ENCODE measurements around the gene DIP2C.

DIP2C gene

GRCh38 chr10:531541-531940 is 157.9 kb downstream of the DIP2C start:
- H3K4me1 ChIP-seq (ENCODE audit: control insufficient read depth, insufficient read depth, low read length): peaks cover 11% of the 10 kb centered on the region

DNA sequence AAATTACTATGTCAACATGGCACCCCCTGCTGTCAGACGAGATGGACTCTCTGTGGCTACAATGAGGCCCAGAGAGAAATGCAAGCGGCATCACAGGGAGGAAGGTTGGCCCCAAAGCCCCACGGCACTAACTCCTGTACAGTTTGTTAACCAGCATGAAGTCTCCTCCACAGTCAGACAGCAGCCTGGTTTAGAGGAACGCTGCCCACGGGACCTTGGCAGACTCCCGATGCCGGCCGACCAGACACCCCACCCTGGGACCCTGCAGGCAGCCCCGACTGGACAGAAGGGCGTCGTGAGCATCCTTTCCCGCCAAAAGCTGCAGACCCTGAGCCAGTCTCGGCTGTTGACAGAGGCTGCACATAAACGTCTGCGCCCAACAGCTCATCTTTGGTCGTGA is 158.8 kb downstream of the DIP2C start:
- Histone ChIP-seq H3K27ac (ENCODE audit: low read length) (no peak overlapping the region), H3K36me3 (ENCODE audit: control insufficient read depth in 2 of 2, insufficient read depth in 2 of 2, low read length in 2 of 2) (peaks cover 0 to 2% of the 10 kb centered on the region in 2 donors), H3K4me1 (ENCODE audit: control insufficient read depth, insufficient read depth, low read length) (peaks cover 8% of the 10 kb centered on the region), H3K9ac (ENCODE audit: low read length in 2 of 2) (no peak overlapping the region), H3K27me3 (ENCODE audit: control insufficient read depth in 1 of 2, insufficient read depth in 2 of 2, low read length in 2 of 2) (no peaks in the 10 kb centered on the region), H3K4me3 (ENCODE audit: low read length in 2 of 2) (no peak overlapping the region), H3K9me3 (ENCODE audit: control insufficient read depth in 2 of 2, low read length in 2 of 2) (no peaks in the 10 kb centered on the region)

More at GRCh38 chr10:531541-531940, 157.9 kb downstream of the DIP2C start:
- Histone ChIP-seq H3K9me3 (ENCODE audit: control insufficient read depth in 2 of 2, low read length in 2 of 2) (no peaks in the 10 kb centered on the region), H3K36me3 (ENCODE audit: control insufficient read depth in 2 of 2, insufficient read depth in 2 of 2, low read length in 2 of 2) (peaks cover 0 to 2% of the 10 kb centered on the region in 2 donors), H3K27me3 (ENCODE audit: control insufficient read depth in 1 of 2, insufficient read depth in 2 of 2, low read length in 2 of 2) (no peaks in the 10 kb centered on the region), H3K9ac (ENCODE audit: low read length in 2 of 2) (no peak overlapping the region), H3K27ac (ENCODE audit: low read length) (no peak overlapping the region), H3K4me3 (ENCODE audit: low read length in 2 of 2) (no peak overlapping the region)

DNA sequence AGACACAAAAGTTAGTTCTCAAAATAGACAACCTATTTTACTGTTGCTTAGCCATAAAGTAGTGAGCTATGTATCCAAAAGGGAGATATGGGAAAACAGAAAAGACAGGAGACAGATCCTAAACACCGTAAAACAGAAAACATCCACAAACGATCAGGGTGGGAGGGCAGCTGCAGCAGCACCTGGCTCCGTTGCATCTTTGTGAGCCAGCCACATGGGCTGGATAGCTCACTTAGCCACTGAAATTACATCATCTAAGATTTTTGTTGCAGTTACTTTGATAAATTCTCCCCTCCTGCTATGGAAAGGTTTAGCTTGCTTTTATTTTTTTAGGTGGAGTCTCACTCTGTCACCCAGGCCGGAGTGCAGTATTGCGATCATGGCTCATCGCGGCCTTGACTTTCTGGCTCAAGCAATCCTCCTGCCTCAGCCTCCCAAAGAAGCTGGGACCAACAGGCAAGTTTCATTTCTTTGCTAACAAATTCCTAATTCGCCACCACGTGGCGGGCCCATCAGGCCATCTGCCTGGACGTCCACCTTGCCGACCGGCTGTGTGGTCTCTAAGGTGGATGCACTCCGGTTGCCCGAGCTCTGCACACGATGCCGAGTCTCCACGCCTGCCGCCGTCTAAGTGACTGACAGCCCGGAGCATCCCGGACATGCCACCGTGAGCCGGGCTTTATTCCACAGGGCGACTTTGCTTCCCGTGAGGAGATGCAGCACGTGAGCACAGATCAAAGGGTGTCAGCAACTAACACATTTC is 159.8 kb downstream of the DIP2C start:
- no peaks in the 10 kb centered on the region for H3K27me3 ChIP-seq (ENCODE audit: control insufficient read depth in 1 of 2, insufficient read depth in 2 of 2, low read length in 2 of 2)
- no peak overlapping the region for H3K27ac ChIP-seq (ENCODE audit: low read length)
- H3K36me3 ChIP-seq (ENCODE audit: control insufficient read depth in 2 of 2, insufficient read depth in 2 of 2, low read length in 2 of 2): peaks cover 0 to 2% of the 10 kb centered on the region in 2 donors
- H3K4me3 ChIP-seq (ENCODE audit: low read length in 2 of 2): no peak overlapping the region
- H3K9me3 ChIP-seq (ENCODE audit: control insufficient read depth in 2 of 2, low read length in 2 of 2): no peaks in the 10 kb centered on the region
- no peak overlapping the region for H3K9ac ChIP-seq (ENCODE audit: low read length in 2 of 2)
- H3K4me1 ChIP-seq (ENCODE audit: control insufficient read depth, insufficient read depth, low read length): peaks cover 11% of the 10 kb centered on the region

DNA sequence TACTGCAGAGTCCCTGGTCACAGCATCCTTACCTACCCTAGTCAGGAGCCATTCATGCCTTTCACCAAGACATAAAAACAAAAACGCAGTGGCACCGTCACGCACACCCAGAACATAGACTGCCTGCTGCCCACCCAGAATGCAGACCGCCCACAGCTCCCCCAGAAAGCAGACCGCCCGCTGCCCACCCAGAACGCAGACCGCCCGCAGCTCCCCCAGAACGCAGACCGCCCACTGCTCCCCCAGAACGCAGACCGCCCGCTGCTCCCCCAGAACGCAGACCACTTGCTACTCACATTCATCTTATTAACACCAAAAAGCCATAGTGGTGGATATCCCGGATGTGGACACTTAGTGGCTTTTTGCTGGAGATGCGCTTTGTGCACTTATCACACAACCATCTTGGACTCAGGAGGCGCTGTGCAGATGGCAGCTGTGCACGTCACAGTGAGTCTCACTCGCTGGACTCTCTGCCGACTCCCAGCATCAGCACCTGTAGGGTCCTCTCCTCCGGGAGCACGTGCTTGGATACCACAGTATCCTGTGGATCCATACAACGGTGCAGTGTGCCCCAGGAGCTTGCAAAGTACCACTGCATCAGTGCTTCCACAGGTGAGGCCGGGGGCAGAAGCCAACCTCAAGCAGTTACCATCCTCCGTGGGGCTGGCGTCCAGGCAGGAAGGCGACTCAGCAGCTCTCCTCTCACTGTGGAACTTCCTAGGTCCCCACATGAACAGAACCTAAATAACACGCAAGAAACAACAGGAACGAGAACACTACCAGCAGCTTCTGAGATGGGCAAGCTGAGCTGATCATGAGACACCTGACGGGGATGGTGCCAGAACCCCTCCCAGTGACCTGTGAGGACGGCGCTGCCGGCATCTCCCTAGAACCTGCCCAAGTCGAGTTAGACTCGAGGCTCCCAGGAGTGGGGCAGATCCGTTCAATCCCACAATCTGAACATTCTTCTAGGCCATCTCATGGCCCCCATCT is 161.0 kb downstream of the DIP2C start:
- Histone ChIP-seq H3K4me3 (ENCODE audit: low read length in 2 of 2) (no peak overlapping the region), H3K36me3 (ENCODE audit: control insufficient read depth in 2 of 2, insufficient read depth in 2 of 2, low read length in 2 of 2) (peaks cover 0 to 2% of the 10 kb centered on the region in 2 donors), H3K27ac (ENCODE audit: low read length) (no peak overlapping the region), H3K4me1 (ENCODE audit: control insufficient read depth, insufficient read depth, low read length) (peaks cover 9% of the 10 kb centered on the region), H3K27me3 (ENCODE audit: control insufficient read depth in 1 of 2, insufficient read depth in 2 of 2, low read length in 2 of 2) (no peaks in the 10 kb centered on the region), H3K9me3 (ENCODE audit: control insufficient read depth in 2 of 2, low read length in 2 of 2) (no peaks in the 10 kb centered on the region), H3K9ac (ENCODE audit: low read length in 2 of 2) (no peak overlapping the region)

DNA sequence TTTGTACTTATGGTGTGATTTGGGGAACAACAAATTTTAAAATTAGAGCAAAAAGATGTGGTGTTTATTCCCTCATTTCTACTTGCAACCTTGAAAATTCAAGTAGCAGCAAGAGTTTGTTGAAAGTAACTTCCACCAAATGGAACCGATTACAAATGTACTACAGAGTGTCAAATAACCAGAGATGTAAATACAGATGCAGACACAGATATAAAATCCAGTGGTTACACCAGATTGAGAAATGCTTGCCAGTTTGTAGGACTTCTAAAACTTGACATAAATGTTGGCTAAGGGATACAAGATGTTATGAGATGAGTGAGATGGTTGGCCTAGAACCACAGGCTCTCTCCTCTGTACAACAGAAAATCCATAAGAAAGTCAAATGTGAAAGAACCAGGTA is 162.1 kb downstream of the DIP2C start:
- Histone ChIP-seq H3K9me3 (ENCODE audit: control insufficient read depth in 2 of 2, low read length in 2 of 2) (no peaks in the 10 kb centered on the region), H3K9ac (ENCODE audit: low read length in 2 of 2) (no peak overlapping the region), H3K27me3 (ENCODE audit: control insufficient read depth in 1 of 2, insufficient read depth in 2 of 2, low read length in 2 of 2) (no peaks in the 10 kb centered on the region), H3K4me3 (ENCODE audit: low read length in 2 of 2) (no peak overlapping the region), H3K4me1 (ENCODE audit: control insufficient read depth, insufficient read depth, low read length) (peaks cover 12% of the 10 kb centered on the region), H3K27ac (ENCODE audit: low read length) (no peak overlapping the region), H3K36me3 (ENCODE audit: control insufficient read depth in 2 of 2, insufficient read depth in 2 of 2, low read length in 2 of 2) (peaks cover 0 to 2% of the 10 kb centered on the region in 2 donors)

DNA sequence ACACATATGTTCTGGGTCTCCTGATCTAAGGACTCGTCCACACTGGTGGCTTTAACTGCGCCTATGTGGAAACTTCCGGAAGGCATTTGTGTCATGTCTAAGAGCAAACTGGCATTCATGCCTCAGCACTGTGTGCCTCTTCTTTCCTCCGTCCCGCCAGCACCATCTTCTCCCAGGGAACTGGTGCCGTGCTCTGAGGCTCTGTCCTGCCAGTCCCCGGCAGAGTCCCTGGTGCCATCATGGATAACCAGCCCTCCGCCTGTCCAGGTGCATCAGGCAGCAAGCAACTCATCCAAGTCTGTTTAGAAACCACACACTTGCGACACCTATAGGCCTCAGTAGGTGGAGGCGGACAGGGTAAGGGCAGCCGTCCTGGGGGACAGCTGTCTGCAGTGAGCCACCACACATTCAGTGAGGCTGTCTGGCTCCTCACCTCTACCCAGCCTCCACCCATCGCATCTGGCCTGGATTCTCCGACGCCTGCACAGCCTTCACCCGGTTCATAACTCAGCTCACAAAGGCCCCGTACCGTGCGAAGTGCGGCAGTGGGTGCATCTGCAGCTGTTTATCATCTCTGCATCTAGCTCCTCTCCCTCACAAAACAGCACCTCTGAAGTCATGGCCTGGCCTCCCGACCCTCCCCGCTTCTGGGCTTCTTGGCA is 162.7 kb downstream of the DIP2C start:
- H3K4me3 ChIP-seq (ENCODE audit: low read length in 2 of 2): no peak overlapping the region
- H3K27ac ChIP-seq (ENCODE audit: low read length): no peak overlapping the region
- H3K27me3 ChIP-seq (ENCODE audit: control insufficient read depth in 1 of 2, insufficient read depth in 2 of 2, low read length in 2 of 2): no peaks in the 10 kb centered on the region
- no peak overlapping the region for H3K9ac ChIP-seq (ENCODE audit: low read length in 2 of 2)
- H3K4me1 ChIP-seq (ENCODE audit: control insufficient read depth, insufficient read depth, low read length): peaks cover 17% of the 10 kb centered on the region
- H3K9me3 ChIP-seq (ENCODE audit: control insufficient read depth in 2 of 2, low read length in 2 of 2): no peaks in the 10 kb centered on the region
- peaks cover 0 to 2% of the 10 kb centered on the region in 2 donors for H3K36me3 ChIP-seq (ENCODE audit: control insufficient read depth in 2 of 2, insufficient read depth in 2 of 2, low read length in 2 of 2)

DNA sequence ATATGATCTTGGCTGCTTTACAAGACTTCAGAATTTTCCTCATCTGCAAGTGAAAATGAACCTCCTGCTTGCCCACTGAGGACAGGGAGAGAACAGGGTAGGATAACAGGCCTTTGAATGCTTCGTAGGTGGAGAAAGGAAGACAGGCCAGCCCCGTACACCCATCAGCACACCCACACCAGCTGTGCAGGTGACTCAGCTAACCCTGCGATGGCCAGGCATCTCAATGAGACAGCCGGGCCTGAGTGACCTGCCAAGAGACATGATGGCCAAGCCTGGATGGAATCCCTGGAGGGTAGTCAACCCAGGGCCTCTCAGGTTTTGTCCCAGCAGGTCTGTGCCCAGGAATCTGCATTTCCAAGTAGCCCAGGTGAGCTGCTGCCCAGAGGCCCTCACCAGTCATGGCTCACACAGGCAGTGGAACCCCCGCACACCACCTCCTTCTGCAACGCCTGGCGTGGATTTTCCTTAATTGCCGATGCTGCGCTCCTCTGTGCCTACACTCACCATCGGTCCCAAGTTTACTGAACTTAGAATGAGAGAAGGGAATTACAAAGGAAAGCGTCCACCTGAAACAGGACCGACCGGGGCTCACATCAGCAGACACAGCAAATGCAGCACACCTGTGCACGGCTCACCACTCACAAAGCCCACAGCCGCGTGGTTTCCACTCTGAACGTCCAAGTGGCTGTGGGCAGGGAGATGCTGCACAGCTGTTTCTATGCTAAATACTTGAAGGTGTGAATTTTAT is 163.7 kb downstream of the DIP2C start:
- H3K27me3 ChIP-seq (ENCODE audit: control insufficient read depth in 1 of 2, insufficient read depth in 2 of 2, low read length in 2 of 2): no peaks in the 10 kb centered on the region
- no peaks in the 10 kb centered on the region for H3K9me3 ChIP-seq (ENCODE audit: control insufficient read depth in 2 of 2, low read length in 2 of 2)
- no peak overlapping the region for H3K27ac ChIP-seq (ENCODE audit: low read length)
- no peak overlapping the region for H3K9ac ChIP-seq (ENCODE audit: low read length in 2 of 2)
- peaks cover 0 to 2% of the 10 kb centered on the region in 2 donors for H3K36me3 ChIP-seq (ENCODE audit: control insufficient read depth in 2 of 2, insufficient read depth in 2 of 2, low read length in 2 of 2)
- no peak overlapping the region for H3K4me3 ChIP-seq (ENCODE audit: low read length in 2 of 2)
- H3K4me1 ChIP-seq (ENCODE audit: control insufficient read depth, insufficient read depth, low read length): peaks cover 25% of the 10 kb centered on the region

DNA sequence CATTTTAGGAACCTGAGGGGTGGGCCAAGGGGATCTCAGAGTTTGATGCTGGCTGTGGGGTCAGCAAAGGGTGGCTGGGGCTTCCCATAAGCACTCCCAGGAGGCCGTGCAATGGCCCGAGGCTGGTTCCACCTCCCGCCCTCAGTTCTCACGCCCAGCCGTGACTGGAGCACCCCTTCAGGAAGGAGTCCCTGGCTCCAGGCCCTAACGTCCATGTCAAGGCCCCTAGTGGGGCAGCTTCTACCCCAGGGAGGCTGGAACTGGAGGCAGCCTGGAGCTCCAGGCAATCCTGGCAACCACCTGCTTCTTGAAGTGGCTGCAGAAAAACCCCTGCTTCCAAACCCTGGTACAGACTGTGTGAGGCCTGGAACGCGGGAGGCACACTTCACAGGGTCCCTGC is 165.5 kb downstream of the DIP2C start:
- Histone ChIP-seq H3K27me3 (ENCODE audit: control insufficient read depth in 1 of 2, insufficient read depth in 2 of 2, low read length in 2 of 2) (no peaks in the 10 kb centered on the region), H3K4me1 (ENCODE audit: control insufficient read depth, insufficient read depth, low read length) (peaks cover 33% of the 10 kb centered on the region), H3K4me3 (ENCODE audit: low read length in 2 of 2) (no peak overlapping the region), H3K27ac (ENCODE audit: low read length) (no peak overlapping the region), H3K9ac (ENCODE audit: low read length in 2 of 2) (no peak overlapping the region), H3K9me3 (ENCODE audit: control insufficient read depth in 2 of 2, low read length in 2 of 2) (no peaks in the 10 kb centered on the region), H3K36me3 (ENCODE audit: control insufficient read depth in 2 of 2, insufficient read depth in 2 of 2, low read length in 2 of 2) (peaks cover 0 to 2% of the 10 kb centered on the region in 2 donors)

DNA sequence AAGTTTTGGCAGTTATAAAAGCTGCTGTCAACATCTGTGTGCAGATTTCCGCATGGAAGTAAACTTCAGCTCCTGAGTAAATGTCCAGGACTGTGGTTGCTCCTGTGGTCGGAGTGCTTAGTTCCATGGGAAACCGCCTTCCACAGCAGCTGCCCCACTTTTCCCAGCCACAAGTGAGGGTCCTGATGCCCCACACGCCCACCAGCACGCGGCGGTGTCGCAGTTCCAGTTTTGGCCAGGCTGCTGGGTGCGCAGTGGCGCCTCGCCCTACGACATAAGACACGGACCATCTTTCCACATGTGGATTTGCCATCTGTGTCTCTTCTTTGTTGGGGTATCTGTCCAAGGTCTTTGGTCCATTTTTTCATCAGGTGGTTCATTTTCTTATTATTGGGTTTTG is 167.1 kb downstream of the DIP2C start:
- H3K9ac ChIP-seq (ENCODE audit: low read length in 2 of 2): no peak overlapping the region
- peaks cover 33% of the 10 kb centered on the region for H3K4me1 ChIP-seq (ENCODE audit: control insufficient read depth, insufficient read depth, low read length)
- no peak overlapping the region for H3K4me3 ChIP-seq (ENCODE audit: low read length in 2 of 2)
- H3K9me3 ChIP-seq (ENCODE audit: control insufficient read depth in 2 of 2, low read length in 2 of 2): no peaks in the 10 kb centered on the region
- H3K27me3 ChIP-seq (ENCODE audit: control insufficient read depth in 1 of 2, insufficient read depth in 2 of 2, low read length in 2 of 2): no peaks in the 10 kb centered on the region
- no peak overlapping the region for H3K27ac ChIP-seq (ENCODE audit: low read length)
- H3K36me3 ChIP-seq (ENCODE audit: control insufficient read depth in 2 of 2, insufficient read depth in 2 of 2, low read length in 2 of 2): no peaks in the 10 kb centered on the region
